ENCODE results near the gene ITGA6. TPM values are rescaled to one million over a fixed set of nuclear protein-coding genes. Genes with fewer than 3 reads are reported as not detected.

The ITGA6 gene
- total RNA-seq, 1 experiment from 2014 or later, result 27.8 TPM

GRCh38 chr2:172447811-172448493 is 20.6 kb downstream of the ITGA6 start:
- Histone ChIP-seq H3K9me3 (no peaks in the 10 kb centered on the region), H3K27me3 (replicated peaks; ENCODE audit: control insufficient read depth, insufficient read depth, low read length) (no peaks in the 10 kb centered on the region), H3K4me3 (ENCODE audit: low read depth, low read length) (no peak overlapping the region), H3K4me1 (peaks cover 14% of the 10 kb centered on the region), H3K36me3 (ENCODE audit: control insufficient read depth, insufficient read depth, low read length) (no peaks in the 10 kb centered on the region)
- H3K4me3 Mint-ChIP-seq (ENCODE audit: unreplicated experiment), result no peak overlapping the region
- TF ChIP-seq, protein P1, sequence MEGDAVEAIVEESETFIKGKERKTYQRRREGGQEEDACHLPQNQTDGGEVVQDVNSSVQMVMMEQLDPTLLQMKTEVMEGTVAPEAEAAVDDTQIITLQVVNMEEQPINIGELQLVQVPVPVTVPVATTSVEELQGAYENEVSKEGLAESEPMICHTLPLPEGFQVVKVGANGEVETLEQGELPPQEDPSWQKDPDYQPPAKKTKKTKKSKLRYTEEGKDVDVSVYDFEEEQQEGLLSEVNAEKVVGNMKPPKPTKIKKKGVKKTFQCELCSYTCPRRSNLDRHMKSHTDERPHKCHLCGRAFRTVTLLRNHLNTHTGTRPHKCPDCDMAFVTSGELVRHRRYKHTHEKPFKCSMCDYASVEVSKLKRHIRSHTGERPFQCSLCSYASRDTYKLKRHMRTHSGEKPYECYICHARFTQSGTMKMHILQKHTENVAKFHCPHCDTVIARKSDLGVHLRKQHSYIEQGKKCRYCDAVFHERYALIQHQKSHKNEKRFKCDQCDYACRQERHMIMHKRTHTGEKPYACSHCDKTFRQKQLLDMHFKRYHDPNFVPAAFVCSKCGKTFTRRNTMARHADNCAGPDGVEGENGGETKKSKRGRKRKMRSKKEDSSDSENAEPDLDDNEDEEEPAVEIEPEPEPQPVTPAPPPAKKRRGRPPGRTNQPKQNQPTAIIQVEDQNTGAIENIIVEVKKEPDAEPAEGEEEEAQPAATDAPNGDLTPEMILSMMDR (IDR thresholded peaks at IDR 0.05; ENCODE audit: insufficient read depth in 1 of 2, low read depth in 1 of 2, low read length in 1 of 2, severe bottlenecking in 1 of 2, unreplicated experiment in 1 of 2), result no peak
- no peak overlapping the region for H3K27ac Mint-ChIP-seq (ENCODE audit: unreplicated experiment)
- H3K36me3 Mint-ChIP-seq (ENCODE audit: insufficient read depth, unreplicated experiment), result peaks cover 6% of the 10 kb centered on the region
- no peak for DNase-seq
- CTCF ChIA-PET, result interaction anchor here (0.9 to 1.3 kb wide), 2 partner anchors 14 kb away, joined by 3 to 4 read pairs; no protein-coding TSS in a partner anchor
- no TSS peak for BruUV-seq (replicated peaks)
- intact Hi-C loops (cut with micrococcal nuclease; ENCODE audit: unreplicated experiment), result no loop called here
- POLR2A ChIA-PET, result no interaction called here
- no peaks in the 10 kb centered on the region for H3K9me3 Mint-ChIP-seq (ENCODE audit: unreplicated experiment)
- H3K27me3 Mint-ChIP-seq (ENCODE audit: insufficient read depth, unreplicated experiment), result no peaks in the 10 kb centered on the region
- H3K4me1 Mint-ChIP-seq (ENCODE audit: low read depth, unreplicated experiment), result peaks cover 40% of the 10 kb centered on the region

GRCh38 chr2:172448544-172449267 is 21.3 kb downstream of the ITGA6 start:
- intact Hi-C loops (cut with micrococcal nuclease; ENCODE audit: unreplicated experiment), result no loop called here
- ChIA-PET POLR2A (no interaction called here), CTCF (interaction anchor here (1.3 kb wide), 1 partner anchor 13 kb away, joined by 3 read pairs; no protein-coding TSS in a partner anchor)
- Mint-ChIP-seq H3K9me3 (ENCODE audit: unreplicated experiment) (no peaks in the 10 kb centered on the region), H3K36me3 (ENCODE audit: insufficient read depth, unreplicated experiment) (peaks cover 6% of the 10 kb centered on the region), H3K27me3 (ENCODE audit: insufficient read depth, unreplicated experiment) (no peaks in the 10 kb centered on the region), H3K27ac (ENCODE audit: unreplicated experiment) (no peak overlapping the region), H3K4me1 (ENCODE audit: low read depth, unreplicated experiment) (peaks cover 35% of the 10 kb centered on the region), H3K4me3 (ENCODE audit: unreplicated experiment) (no peak overlapping the region)
- Histone ChIP-seq H3K4me3 (ENCODE audit: low read depth, low read length) (no peak overlapping the region), H3K9me3 (no peaks in the 10 kb centered on the region), H3K36me3 (ENCODE audit: control insufficient read depth, insufficient read depth, low read length) (no peaks in the 10 kb centered on the region), H3K4me1 (peaks cover 7% of the 10 kb centered on the region), H3K27me3 (replicated peaks; ENCODE audit: control insufficient read depth, insufficient read depth, low read length) (no peaks in the 10 kb centered on the region)
- BruUV-seq (replicated peaks), result no TSS peak
- TF ChIP-seq, protein P1 (IDR thresholded peaks at IDR 0.05; ENCODE audit: insufficient read depth in 1 of 2, low read depth in 1 of 2, low read length in 1 of 2, severe bottlenecking in 1 of 2, unreplicated experiment in 1 of 2), result no peak
- DNase-seq, result no peak

GRCh38 chr2:172449911-172450550 is 22.6 kb downstream of the ITGA6 start:
- Mint-ChIP-seq H3K27ac (ENCODE audit: unreplicated experiment) (no peak overlapping the region), H3K4me3 (ENCODE audit: unreplicated experiment) (no peak overlapping the region), H3K36me3 (ENCODE audit: insufficient read depth, unreplicated experiment) (peaks cover 6% of the 10 kb centered on the region), H3K27me3 (ENCODE audit: insufficient read depth, unreplicated experiment) (no peaks in the 10 kb centered on the region), H3K4me1 (ENCODE audit: low read depth, unreplicated experiment) (peaks cover 48% of the 10 kb centered on the region), H3K9me3 (ENCODE audit: unreplicated experiment) (no peaks in the 10 kb centered on the region)
- no TSS peak for BruUV-seq (replicated peaks)
- no peak overlapping the region for H3K4me3 ChIP-seq (ENCODE audit: low read depth, low read length)
- no peaks in the 10 kb centered on the region for H3K9me3 ChIP-seq
- H3K36me3 ChIP-seq (ENCODE audit: control insufficient read depth, insufficient read depth, low read length), result no peaks in the 10 kb centered on the region
- peaks cover 16% of the 10 kb centered on the region for H3K4me1 ChIP-seq
- intact Hi-C loops (cut with micrococcal nuclease; ENCODE audit: unreplicated experiment), result no loop called here
- ChIA-PET POLR2A (no interaction called here), CTCF (no interaction called here)
- no peak for DNase-seq
- TF ChIP-seq, protein P1 (IDR thresholded peaks at IDR 0.05; ENCODE audit: insufficient read depth in 1 of 2, low read depth in 1 of 2, low read length in 1 of 2, severe bottlenecking in 1 of 2, unreplicated experiment in 1 of 2), result no peak
- no peaks in the 10 kb centered on the region for H3K27me3 ChIP-seq (replicated peaks; ENCODE audit: control insufficient read depth, insufficient read depth, low read length)
